Measurements from ENCODE around the gene INAFM2. TPM values are rescaled to one million over a fixed set of nuclear protein-coding genes. Genes with fewer than 3 reads are reported as not detected.

The INAFM2 gene
- total and polyA plus RNA-seq, 9 of the 15 experiments (the other 6 are each of a cell fraction or from before 2014, with no cell fraction given) = 11.8 to 43.1 (median 27.2) TPM

- no peak overlapping the region for H2AFZ ChIP-seq (ENCODE audit: low read depth, low read length)
- ChIA-PET POLR2A (interaction anchor here (0.6 to 0.8 kb wide), 2 partner anchors 50 to 231 kb away, joined by 3 read pairs; no protein-coding TSS in a partner anchor), CTCF (ENCODE audit: low intra/inter-chr PET ratio) (interaction anchor here (0.5 to 7.1 kb wide), 6 partner anchors 32 to 166 kb away, joined by 3 to 218 read pairs (median 16); partner anchors contain the start of gene PLCB2)
- H3K4me1 ChIP-seq (replicated peaks in 1 of 2; ENCODE audit: control insufficient read depth in 2 of 2, insufficient read depth in 2 of 2, low read length in 2 of 2) = peaks cover 13 to 51% of the 10 kb centered on the region in 2 experiments
- H3K27me3 ChIP-seq (ENCODE audit: control insufficient read depth in 2 of 2, insufficient read depth in 2 of 2, low read length in 2 of 2) = no peaks in the 10 kb centered on the region; a peak in 1 of 5 replicates
- no peak for FAIRE-seq
- no peaks in the 10 kb centered on the region for H3K9me1 ChIP-seq (ENCODE audit: control insufficient read depth, insufficient read depth, low read length)
- no peak overlapping the region for H3K27ac ChIP-seq (ENCODE audit: extremely low read depth, low read depth, low read length)
- 0 out of 2 replicates have a peak, but pooled peaks cover 3% of the 10 kb centered on the region for H4K20me1 ChIP-seq (replicated peaks; ENCODE audit: control insufficient read depth, insufficient read depth, low read length)
- H3K9ac ChIP-seq (ENCODE audit: insufficient read depth in 1 of 2, low read depth in 2 of 2, low read length in 2 of 2) = peak overlapping the region in 1 of 2 experiments; percentile 58; a peak in 1 of 4 replicates
- TF ChIP-seq PRDM10 (IDR thresholded peaks at IDR 0.05; ENCODE audit: partially characterized antibody) = no peak
- no peak for TF ChIP-seq SMARCE1 (IDR thresholded peaks at IDR 0.05)
- TF ChIP-seq CBX1 (IDR thresholded peaks at IDR 0.05; ENCODE audit: low read depth) = no peak
- no peak for TF ChIP-seq FOS (IDR thresholded peaks at IDR 0.05; ENCODE audit: extremely low read depth, insufficient read length)
- no peak for TF ChIP-seq FIP1L1 (IDR thresholded peaks at IDR 0.05; ENCODE audit: low read depth, low read length, poor library complexity, severe bottlenecking)
- no peak for TF ChIP-seq JUND (IDR thresholded peaks at IDR 0.05; ENCODE audit: borderline replicate concordance, low read depth, low read length)
- TF ChIP-seq JUND (tag; IDR thresholded peaks at IDR 0.05; ENCODE audit: borderline replicate concordance, low read depth, low read length) = no peak
- no peak for TF ChIP-seq ZNF695 (CRISPR knock-in tag; IDR thresholded peaks at IDR 0.05)
- no peak for TF ChIP-seq ZSCAN29 (IDR thresholded peaks at IDR 0.05)
- no peak for TF ChIP-seq MAFK (IDR thresholded peaks at IDR 0.05; ENCODE audit: low read length)
- TF ChIP-seq SMARCA4 (IDR thresholded peaks at IDR 0.05) = no peak
- TF ChIP-seq RAD21 (CRISPR knock-in tag; conservative IDR thresholded peaks at IDR 0.05 in 1 of 2, IDR thresholded peaks at IDR 0.05 in 1 of 2) = no peak
- TF ChIP-seq KLF13 (tag; IDR thresholded peaks at IDR 0.05; ENCODE audit: borderline replicate concordance, low read depth) = no peak
- no peak for TF ChIP-seq SAP30 (IDR thresholded peaks at IDR 0.05; ENCODE audit: borderline replicate concordance, insufficient read depth, low read depth, low read length, poor library complexity, severe bottlenecking)
- TF ChIP-seq ZNF766 (CRISPR knock-in tag; conservative IDR thresholded peaks at IDR 0.05) = no peak
- TF ChIP-seq ZNF316 (IDR thresholded peaks at IDR 0.05) = no peak
- no peaks in the 10 kb centered on the region for H3K79me2 ChIP-seq (ENCODE audit: control insufficient read depth, insufficient read depth, low read length)
- no peaks in the 10 kb centered on the region for H3K9me3 ChIP-seq (replicated peaks; ENCODE audit: control insufficient read depth, insufficient read depth, low read depth, low read length)
- H3K36me3 ChIP-seq (ENCODE audit: control insufficient read depth, insufficient read depth, low read length) = no peaks in the 10 kb centered on the region
- ATAC-seq = no peak
- H3K4me3 ChIP-seq = no peak overlapping the region
- DNase-seq (ENCODE audit: extremely low read depth in 1 of 4, low spot score in 3 of 4) = no peak
- BruUV-seq (replicated peaks) = no TSS peak
- intact Hi-C loops (cut with micrococcal nuclease) (no loop called here), in situ Hi-C loops (cut with MboI) (loop anchor here (5.0 kb wide), 1 partner anchor 34 kb away; no protein-coding TSS in a partner anchor)
- WGBS (ENCODE audit: insufficient coverage, low coverage, missing lambda C conversion rate) = 27% methylated on average over 10 of the region's 10 CpGs
- no peak overlapping the region; the same call in 1 of the 2 replicates for H3K4me2 ChIP-seq (ENCODE audit: insufficient read depth, low read length)
These were observed 45.5 kb upstream of the INAFM2 start for GRCh38 chr15:40278026-40278425.

Data from K562 (cell line).